ENCODE measurements around the gene GABARAPL2. TPM values are rescaled to one million over a fixed set of nuclear protein-coding genes. Genes with fewer than 3 reads are reported as not detected.

GABARAPL2 gene
- total and polyA plus RNA-seq, 12 donors = 58.2 to 262 (median 229) TPM

DNA sequence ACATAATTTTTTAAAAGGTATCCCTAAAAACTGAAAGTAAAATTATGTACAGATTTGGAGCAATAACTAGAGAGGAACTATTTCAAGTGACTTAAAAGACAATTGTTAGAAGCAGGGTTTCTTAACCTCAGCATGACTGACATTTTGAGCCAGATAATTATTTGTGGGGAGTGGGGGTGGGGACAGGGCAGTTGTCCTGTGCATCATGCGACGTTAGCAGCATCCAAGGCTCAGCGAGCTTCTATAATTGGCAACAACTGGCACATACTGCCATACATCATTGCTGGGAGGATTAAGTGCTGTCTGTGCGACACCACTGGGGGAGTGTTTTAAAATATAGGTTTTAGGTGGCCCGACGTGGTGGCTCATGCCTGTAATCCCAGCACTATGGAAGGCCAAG, 27.1 kb downstream of the GABARAPL2 start:
- Histone ChIP-seq H3K27ac (peak overlapping the region in 8 of 10 donors; percentile 45 to 94 (median 63)), H3K4me1 (peaks cover 8 to 70% (median 55%) of the 10 kb centered on the region in 9 donors), H3K4me3 (no peak overlapping the region), H3K27me3 (no peaks in the 10 kb centered on the region), H3K36me3 (peaks cover 0 to 27% (median 0%) of the 10 kb centered on the region in 9 donors), H3K9me3 (peaks cover 0 to 9% (median 0%) of the 10 kb centered on the region in 11 donors)
- no peak for TF ChIP-seq CTCF (IDR thresholded peaks at IDR 0.05)
- 62 to 67% methylated on average over 6 of the region's 6 CpGs for WGBS, 2 donors
- intact Hi-C loops (cut with DNase I) = no loop called here
- ATAC-seq = no peak
- DNase-seq = no peak

- intact Hi-C loops (cut with DNase I) = no loop called here
- ATAC-seq (peak in 2 of 8 donors; percentile 12 to 21), DNase-seq (no peak)
- H3K27me3 ChIP-seq = no peaks in the 10 kb centered on the region
- peak overlapping the region in 8 of 10 donors; percentile 45 to 94 (median 60) for H3K27ac ChIP-seq
- TF ChIP-seq CTCF (IDR thresholded peaks at IDR 0.05) = no peak
- no peak overlapping the region for H3K4me3 ChIP-seq
- peaks cover 3 to 62% (median 53%) of the 10 kb centered on the region in 9 donors for H3K4me1 ChIP-seq
- WGBS, 2 donors = 69 to 75% methylated on average over 17 of the region's 17 CpGs
- H3K36me3 ChIP-seq = peaks cover 0 to 35% (median 0%) of the 10 kb centered on the region in 9 donors
- H3K9me3 ChIP-seq = peaks cover 0 to 9% (median 0%) of the 10 kb centered on the region in 11 donors
Observed at GRCh38 chr16:75593825-75594820, 27.9 kb downstream of the GABARAPL2 start.

DNA sequence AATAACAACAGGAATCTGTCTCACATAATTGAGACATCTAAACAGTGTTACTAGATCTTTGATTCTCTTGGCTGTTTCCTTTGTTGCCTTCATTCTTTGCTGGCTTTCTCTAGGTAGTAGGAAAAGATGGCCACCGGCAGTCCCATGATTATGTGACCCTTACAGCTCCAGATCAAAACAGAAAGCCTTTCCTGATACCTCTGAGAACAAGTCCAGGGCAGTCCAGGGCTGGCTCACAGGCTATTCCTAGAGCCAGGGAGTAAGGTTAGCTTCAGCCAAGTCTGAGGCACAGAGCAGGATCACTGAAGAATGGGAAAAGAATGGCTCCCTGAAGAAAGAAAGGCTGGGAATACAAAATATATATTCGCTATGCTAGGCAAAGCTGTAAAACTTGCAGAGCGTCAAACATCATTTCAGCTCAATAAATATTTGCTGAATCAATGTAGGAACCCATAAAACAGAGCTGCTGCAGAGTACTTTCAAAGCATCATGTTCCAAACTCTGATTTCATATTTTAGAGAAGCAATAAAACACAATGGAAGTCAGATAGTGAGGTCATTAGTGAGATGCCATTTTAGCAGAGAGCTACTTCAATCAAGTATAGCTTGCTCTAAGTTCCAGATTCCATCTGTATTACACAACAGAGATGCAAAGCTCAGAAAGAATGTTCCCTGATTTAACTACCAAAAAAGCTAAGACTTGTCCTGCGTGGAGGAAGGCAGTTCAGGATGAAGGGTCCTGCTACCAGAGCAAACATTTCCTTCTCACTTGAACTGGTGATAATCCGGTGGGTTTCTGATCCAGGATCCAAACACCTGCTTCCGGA, 33.5 kb downstream of the GABARAPL2 start:
- DNase-seq = no peak
- H3K4me1 ChIP-seq = peaks cover 0 to 15% (median 3%) of the 10 kb centered on the region in 9 donors
- H3K27me3 ChIP-seq = no peaks in the 10 kb centered on the region
- H3K9me3 ChIP-seq = peaks cover 0 to 14% (median 0%) of the 10 kb centered on the region in 11 donors
- intact Hi-C loops (cut with DNase I) = no loop called here
- ATAC-seq = peak in 5 of 8 donors; percentile 68 to 82 (median 81)
- WGBS, 2 donors = 85 to 91% methylated on average over 6 of the region's 6 CpGs
- no peak overlapping the region for H3K4me3 ChIP-seq
- H3K36me3 ChIP-seq = peaks cover 0 to 88% (median 45%) of the 10 kb centered on the region in 9 donors
- TF ChIP-seq CTCF (IDR thresholded peaks at IDR 0.05) = no peak
- peak overlapping the region in 6 of 10 donors; percentile 16 to 76 (median 56) for H3K27ac ChIP-seq

DNA sequence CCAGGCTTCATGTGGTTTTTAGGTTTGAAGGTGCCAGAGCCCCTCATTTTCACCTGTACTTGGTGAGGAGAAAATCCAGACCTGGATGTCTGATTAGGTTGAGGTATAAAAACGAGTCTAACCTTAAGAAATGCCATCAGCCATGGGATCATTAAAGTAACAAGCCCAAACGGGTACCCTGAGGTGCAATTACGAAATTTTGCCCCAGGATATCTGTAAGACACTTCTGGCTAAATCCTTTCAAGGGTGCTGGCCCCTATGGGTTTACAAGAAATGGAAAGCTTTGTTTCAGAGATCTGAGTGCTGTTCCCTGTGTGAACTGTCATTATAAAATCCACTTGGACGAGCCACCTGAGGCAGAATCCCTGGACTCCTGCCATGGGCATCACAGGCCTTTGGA, 37.1 kb downstream of the GABARAPL2 start:
- no peak overlapping the region for H3K4me3 ChIP-seq
- ATAC-seq = no peak
- H3K36me3 ChIP-seq = peaks cover 0 to 97% (median 51%) of the 10 kb centered on the region in 9 donors
- H3K4me1 ChIP-seq = peaks cover 0 to 7% (median 0%) of the 10 kb centered on the region in 9 donors
- H3K27me3 ChIP-seq = no peaks in the 10 kb centered on the region
- TF ChIP-seq CTCF (IDR thresholded peaks at IDR 0.05) = no peak
- H3K9me3 ChIP-seq = peaks cover 0 to 4% (median 0%) of the 10 kb centered on the region in 11 donors
- intact Hi-C loops (cut with DNase I) = no loop called here
- no peak overlapping the region for H3K27ac ChIP-seq
- 90 to 94% methylated on average over 4 of the region's 4 CpGs for WGBS, 2 donors
- no peak for DNase-seq

All from heart right ventricle (tissue), 16 donors.